Endothelial cell of umbilical vein (primary cell): ENCODE measurements around the gene ST6GALNAC4. TPM values are rescaled to one million over a fixed set of nuclear protein-coding genes. Genes with fewer than 3 reads are reported as not detected.
A peak's percentile ranks its signal among the peaks of the same experiment; 100 is the strongest.

Source experiments
- BruUV-seq: library from RNA; stranded (reverse); fragments of 400-500 nt; replicated peaks from 2 replicates; lab custom pipeline; 2021; lab: Mats Ljungman, UMichigan
- CTCF ChIA-PET: fragments of 300-600, 350-600 bp; sonication (Branson Sonifier 250); formaldehyde crosslinking; loops from one replicate; lab custom pipeline; 2021; ENCODE audit warnings: antibody characterized with exemption, inconsistent platforms; lab: Charles Lee
- POLR2A ChIA-PET: fragments of 300-600, 350-600 bp; sonication (Branson Sonifier 250); formaldehyde crosslinking; loops from one replicate; lab custom pipeline; 2021; ENCODE audit warnings: antibody characterized with exemption, inconsistent platforms; lab: Charles Lee
- DNase-seq: peaks from one replicate; pipeline ENCODE4 v3.0.0-alpha.2; 2011; ENCODE audit warnings: low read depth, low spot score
- FAIRE-seq: peaks from 2 replicates; lab custom pipeline; 2011; peaks lifted over from hg19 to GRCh38; lab: Jason Lieb, UNC
- H2AFZ ChIP-seq: 2 replicates; pipeline ENCODE4 v1.6.0; 2012; ENCODE audit warnings: low read depth, low read length, control low read depth, inconsistent platforms
- H3K27ac ChIP-seq: 2 replicates; pipeline ENCODE4 v1.5.1; 2011; ENCODE audit warnings: low read depth, mild to moderate bottlenecking, control low read depth, low read length, moderate library complexity; ENCODE audit not compliant: insufficient read depth
- H3K27me3 ChIP-seq, 2 experiments: 2 replicates each; pipeline versions ENCODE4 v1.6.0 to v1.6.1; 2011; ENCODE audit warnings: low read length in 2 of 2, mixed read lengths in 1 of 2; ENCODE audit not compliant: control insufficient read depth in 2 of 2, insufficient read depth in 2 of 2
- H3K36me3 ChIP-seq, 2 experiments: 2 replicates in 1 of 2; 3 replicates in 1 of 2; pipeline ENCODE4 v1.5.1; 2011; ENCODE audit warnings: low read length in 2 of 2, mild to moderate bottlenecking in 1 of 2, moderate library complexity in 1 of 2; ENCODE audit not compliant: control insufficient read depth in 2 of 2, insufficient read depth in 2 of 2; ENCODE audit errors: extremely low read depth in 1 of 2
- H3K4me1 ChIP-seq: 3 replicates; pipeline ENCODE4 v1.5.1; 2011; ENCODE audit warnings: mild to moderate bottlenecking, low read length; ENCODE audit not compliant: control insufficient read depth, insufficient read depth; ENCODE audit errors: extremely low read depth
- H3K4me2 ChIP-seq: 2 replicates; pipeline ENCODE4 v1.6.1; 2011; ENCODE audit warnings: low read length, control low read depth, mixed read lengths; ENCODE audit not compliant: insufficient read depth
- H3K4me3 ChIP-seq, 3 experiments: fragments of 200-600 bp in 1 of 3; sonication (generic), shearing (Covaris generic) in 1 of 3; replicated peaks in 1 of 3; 2 replicates each; pipeline ENCODE4 v1.5.1; 2011 to 2016; ENCODE audit warnings: control low read depth in 3 of 3, low read length in 3 of 3, mild to moderate bottlenecking in 2 of 3, inconsistent platforms in 1 of 3, low read depth in 1 of 3, moderate library complexity in 1 of 3; ENCODE audit not compliant: insufficient read depth in 1 of 3
- H3K79me2 ChIP-seq: 2 replicates; pipeline ENCODE4 v1.6.0; 2012; ENCODE audit warnings: low read length, inconsistent platforms; ENCODE audit not compliant: control insufficient read depth, insufficient read depth
- H3K9ac ChIP-seq: replicated peaks from 2 replicates; pipeline ENCODE3; 2011; ENCODE audit warnings: low read length, control low read depth; ENCODE audit not compliant: insufficient read depth; ENCODE audit errors: extremely low read depth
- H3K9me1 ChIP-seq: replicated peaks from 3 replicates; pipeline ENCODE4 v1.6.0; 2011; ENCODE audit warnings: mild to moderate bottlenecking, low read length; ENCODE audit not compliant: control insufficient read depth, insufficient read depth; ENCODE audit errors: extremely low read depth
- H3K9me3 ChIP-seq: replicated peaks from 2 replicates; pipeline ENCODE4 v1.5.1; 2012; ENCODE audit warnings: low read length, inconsistent platforms; ENCODE audit not compliant: control insufficient read depth, insufficient read depth
- H4K20me1 ChIP-seq: replicated peaks from 2 replicates; pipeline ENCODE3; 2011; ENCODE audit warnings: mild to moderate bottlenecking, low read length; ENCODE audit not compliant: control insufficient read depth, insufficient read depth; ENCODE audit errors: extremely low read depth
- CTCF ChIP-seq, 2 donors: IDR thresholded peaks; 1 replicate in 1 of 2; 2 replicates in 1 of 2; pipeline ENCODE4 v1.5.1; 2011; ENCODE audit warnings: low read length in 2 of 2, mild to moderate bottlenecking in 2 of 2, moderate library complexity in 2 of 2, control low read depth in 1 of 2, inconsistent platforms in 1 of 2, low read depth in 1 of 2; ENCODE audit not compliant: insufficient read depth in 1 of 2; ENCODE audit errors: extremely low read depth in 1 of 2
- EZH2 ChIP-seq: IDR thresholded peaks from 2 replicates; pipeline ENCODE4 v1.6.1; 2012; ENCODE audit warnings: borderline replicate concordance, low read depth, mild to moderate bottlenecking, moderate library complexity, low read length, inconsistent platforms; ENCODE audit not compliant: severe bottlenecking
- FOS ChIP-seq: IDR thresholded peaks from 2 replicates; pipeline ENCODE4 v1.6.1; 2011; ENCODE audit warnings: mild to moderate bottlenecking, low read length, moderate library complexity, borderline replicate concordance; ENCODE audit not compliant: insufficient read depth
- GATA2 ChIP-seq: IDR thresholded peaks from 2 replicates; pipeline ENCODE4 v1.7.0; 2011; ENCODE audit warnings: low read depth, mild to moderate bottlenecking, moderate library complexity, mixed read lengths, low read length; ENCODE audit not compliant: insufficient read length, insufficient read depth
- JUN ChIP-seq: IDR thresholded peaks from 2 replicates; pipeline ENCODE4 v1.6.1; 2011; ENCODE audit warnings: borderline replicate concordance, low read depth; ENCODE audit not compliant: insufficient read length, insufficient read depth
- MAX ChIP-seq: IDR thresholded peaks from 2 replicates; pipeline ENCODE4 v1.6.1; 2011; ENCODE audit not compliant: insufficient read depth, insufficient read length
- MYC ChIP-seq: IDR thresholded peaks from one replicate; pipeline ENCODE4 v1.6.1; 2011; ENCODE audit warnings: mild to moderate bottlenecking, low read depth, low read length
- POLR2A ChIP-seq: IDR thresholded peaks from 2 replicates; pipeline ENCODE4 v1.6.1; 2012; ENCODE audit warnings: low read depth, mild to moderate bottlenecking, control low read depth, low read length
- POLR2AphosphoS5 ChIP-seq: IDR thresholded peaks from 2 replicates; pipeline ENCODE4 v1.6.1; 2012; ENCODE audit warnings: low read depth, mild to moderate bottlenecking, control low read depth, low read length, moderate library complexity; ENCODE audit not compliant: insufficient read depth
- dilution Hi-C: fragments of 300-500 bp; cut with MboI; formaldehyde crosslinking; loops from one replicate; pipeline ENCODE4 v1.15.0; 2019; ENCODE audit warnings: low sequenced_read_pairs; ENCODE audit not compliant: extremely low pct_ligation_motif_present
- intact Hi-C: fragments of 100-400 bp; cut with micrococcal nuclease; formaldehyde crosslinking; loops from one replicate; pipeline ENCODE4 v1.10.0; 2022
- polyA plus RNA-seq, 4 experiments: library from polyadenylated mRNA; depleted of rRNA in 3 of 4; stranded (reverse) in 3 of 4; unstranded in 1 of 4; fragments of >200 nt; gene quantifications; 2 replicates each; pipeline versions ENCODE4 v1.2.1 to v1.2.3, GENCODE V29; 2011 to 2012; ENCODE audit warnings: missing spikeins in 1 of 4
- total RNA-seq: library from RNA; stranded (reverse); gene quantifications from 2 replicates; pipeline ENCODE4 v1.2.3, GENCODE V29; 2021

The ST6GALNAC4 gene
- total and polyA plus RNA-seq, 2 donors (not counting 3 experiments of a cell fraction or from before 2014, with no cell fraction given) = 45.9 to 85.3 TPM

GRCh38 chr9:127937056-127937387 is 20.2 kb upstream of the ST6GALNAC4 start:
- POLR2A ChIA-PET = no interaction called here
- intact Hi-C loops (no loop called here), dilution Hi-C loops (no loop called here)
- Histone ChIP-seq H3K27me3 (no peaks in the 10 kb centered on the region), H3K9me3 (no peaks in the 10 kb centered on the region), H3K4me3 (peak overlapping the region; percentile 17 to 79 (median 79)), H3K9ac (peak overlapping the region; percentile 76), H3K36me3 (peaks cover 0 to 3% of the 10 kb centered on the region in 2 experiments), H3K4me1 (peaks cover 21% of the 10 kb centered on the region), H3K9me1 (no peaks in the 10 kb centered on the region), H3K4me2 (peak overlapping the region; percentile 74), H3K79me2 (peaks cover 21% of the 10 kb centered on the region), H2AFZ (no peak overlapping the region), H3K27ac (peak overlapping the region; percentile 61), H4K20me1 (no peaks in the 10 kb centered on the region)
- FAIRE-seq (no peak), DNase-seq (no peak)
- BruUV-seq = no TSS peak
- TF ChIP-seq GATA2 = no peak
- TF ChIP-seq POLR2A = no peak
- TF ChIP-seq MAX = no peak
- no peak for TF ChIP-seq EZH2
- TF ChIP-seq FOS = no peak
- no peak for TF ChIP-seq MYC
- TF ChIP-seq JUN = no peak
- no peak for TF ChIP-seq CTCF (IDR thresholded peaks at IDR 0.05; ENCODE audit: extremely low read depth in 1 of 2, insufficient read depth in 1 of 2, low read depth in 1 of 2, low read length in 2 of 2)
- no peak for TF ChIP-seq POLR2AphosphoS5
- CTCF ChIA-PET = no interaction called here
